ENCODE data around the gene TOM1. TPM values are rescaled to one million over a fixed set of nuclear protein-coding genes. Genes with fewer than 3 reads are reported as not detected.

The TOM1 gene
- total and polyA plus RNA-seq, 4 donors: 17.9 to 53.0 (median 50.5) TPM

DNA sequence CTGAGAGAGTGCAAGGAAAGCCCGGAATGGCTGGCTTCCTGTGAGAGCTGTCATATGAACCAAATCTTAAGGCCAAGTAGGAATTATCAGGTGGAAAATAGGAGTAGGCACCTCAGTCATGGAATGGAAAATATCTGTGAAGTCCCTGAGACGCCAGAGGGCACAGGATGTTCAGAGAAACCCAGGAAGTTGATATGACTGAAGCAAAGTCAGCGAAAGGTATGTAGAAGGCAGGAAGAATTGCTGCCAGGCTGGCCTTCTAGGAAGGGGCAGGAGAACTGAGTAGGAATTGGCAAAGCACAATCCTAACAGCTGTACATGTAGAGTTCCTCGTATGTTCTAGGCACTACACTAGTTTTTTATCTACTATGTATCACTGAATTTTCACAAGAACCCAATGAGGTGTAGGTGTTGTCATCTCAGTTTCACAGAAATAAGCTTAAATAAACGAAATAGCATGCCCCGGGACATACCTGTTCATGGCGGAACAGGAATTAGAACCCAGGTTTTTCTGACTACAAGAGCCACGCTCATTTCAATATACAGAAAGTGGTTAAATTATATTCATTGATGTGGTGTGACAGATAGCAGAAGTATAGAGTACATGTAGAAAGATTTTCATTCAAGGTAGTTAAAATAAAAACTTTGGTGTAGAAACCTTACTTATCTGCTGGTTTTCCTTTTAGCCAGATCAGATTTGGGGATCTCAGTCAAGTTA, 25.4 kb upstream of the TOM1 start:
- Histone ChIP-seq H3K4me3 (ENCODE audit: low read depth in 1 of 3, low read length in 3 of 3) (no peak overlapping the region), H3K9ac (ENCODE audit: low read depth in 1 of 2, low read length in 2 of 2) (no peak overlapping the region), H3K36me3 (ENCODE audit: control insufficient read depth in 4 of 4, insufficient read depth in 3 of 4, low read depth in 1 of 4, low read length in 3 of 4) (peaks cover 2 to 11% (median 6%) of the 10 kb centered on the region in 4 donors), H3K27ac (ENCODE audit: low read depth in 1 of 2, low read length in 2 of 2) (no peak overlapping the region), H3K27me3 (ENCODE audit: control insufficient read depth in 4 of 4, insufficient read depth in 4 of 4, low read length in 3 of 4) (no peaks in the 10 kb centered on the region), H3K4me1 (ENCODE audit: control insufficient read depth in 4 of 4, insufficient read depth in 4 of 4, low read length in 3 of 4) (no peaks in the 10 kb centered on the region), H3K9me3 (ENCODE audit: control insufficient read depth in 4 of 4, low read length in 3 of 4) (no peaks in the 10 kb centered on the region)
- no peak for DNase-seq (ENCODE audit: low spot score)
- WGBS: 92% methylated on average over 8 of the region's 8 CpGs
- TF ChIP-seq RAD21 (IDR thresholded peaks at IDR 0.05): no peak
- TF ChIP-seq, protein P1, sequence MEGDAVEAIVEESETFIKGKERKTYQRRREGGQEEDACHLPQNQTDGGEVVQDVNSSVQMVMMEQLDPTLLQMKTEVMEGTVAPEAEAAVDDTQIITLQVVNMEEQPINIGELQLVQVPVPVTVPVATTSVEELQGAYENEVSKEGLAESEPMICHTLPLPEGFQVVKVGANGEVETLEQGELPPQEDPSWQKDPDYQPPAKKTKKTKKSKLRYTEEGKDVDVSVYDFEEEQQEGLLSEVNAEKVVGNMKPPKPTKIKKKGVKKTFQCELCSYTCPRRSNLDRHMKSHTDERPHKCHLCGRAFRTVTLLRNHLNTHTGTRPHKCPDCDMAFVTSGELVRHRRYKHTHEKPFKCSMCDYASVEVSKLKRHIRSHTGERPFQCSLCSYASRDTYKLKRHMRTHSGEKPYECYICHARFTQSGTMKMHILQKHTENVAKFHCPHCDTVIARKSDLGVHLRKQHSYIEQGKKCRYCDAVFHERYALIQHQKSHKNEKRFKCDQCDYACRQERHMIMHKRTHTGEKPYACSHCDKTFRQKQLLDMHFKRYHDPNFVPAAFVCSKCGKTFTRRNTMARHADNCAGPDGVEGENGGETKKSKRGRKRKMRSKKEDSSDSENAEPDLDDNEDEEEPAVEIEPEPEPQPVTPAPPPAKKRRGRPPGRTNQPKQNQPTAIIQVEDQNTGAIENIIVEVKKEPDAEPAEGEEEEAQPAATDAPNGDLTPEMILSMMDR (IDR thresholded peaks at IDR 0.05; ENCODE audit: low read depth, low read length, missing input control): no peak
- TF ChIP-seq FOXA2 (IDR thresholded peaks at IDR 0.05): no peak
- TF ChIP-seq YY1 (IDR thresholded peaks at IDR 0.05): no peak
- TF ChIP-seq JUND (IDR thresholded peaks at IDR 0.05): no peak
- TF ChIP-seq, protein P2, sequence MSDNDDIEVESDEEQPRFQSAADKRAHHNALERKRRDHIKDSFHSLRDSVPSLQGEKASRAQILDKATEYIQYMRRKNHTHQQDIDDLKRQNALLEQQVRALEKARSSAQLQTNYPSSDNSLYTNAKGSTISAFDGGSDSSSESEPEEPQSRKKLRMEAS (IDR thresholded peaks at IDR 0.05): no peak
- TF ChIP-seq, protein P3, sequence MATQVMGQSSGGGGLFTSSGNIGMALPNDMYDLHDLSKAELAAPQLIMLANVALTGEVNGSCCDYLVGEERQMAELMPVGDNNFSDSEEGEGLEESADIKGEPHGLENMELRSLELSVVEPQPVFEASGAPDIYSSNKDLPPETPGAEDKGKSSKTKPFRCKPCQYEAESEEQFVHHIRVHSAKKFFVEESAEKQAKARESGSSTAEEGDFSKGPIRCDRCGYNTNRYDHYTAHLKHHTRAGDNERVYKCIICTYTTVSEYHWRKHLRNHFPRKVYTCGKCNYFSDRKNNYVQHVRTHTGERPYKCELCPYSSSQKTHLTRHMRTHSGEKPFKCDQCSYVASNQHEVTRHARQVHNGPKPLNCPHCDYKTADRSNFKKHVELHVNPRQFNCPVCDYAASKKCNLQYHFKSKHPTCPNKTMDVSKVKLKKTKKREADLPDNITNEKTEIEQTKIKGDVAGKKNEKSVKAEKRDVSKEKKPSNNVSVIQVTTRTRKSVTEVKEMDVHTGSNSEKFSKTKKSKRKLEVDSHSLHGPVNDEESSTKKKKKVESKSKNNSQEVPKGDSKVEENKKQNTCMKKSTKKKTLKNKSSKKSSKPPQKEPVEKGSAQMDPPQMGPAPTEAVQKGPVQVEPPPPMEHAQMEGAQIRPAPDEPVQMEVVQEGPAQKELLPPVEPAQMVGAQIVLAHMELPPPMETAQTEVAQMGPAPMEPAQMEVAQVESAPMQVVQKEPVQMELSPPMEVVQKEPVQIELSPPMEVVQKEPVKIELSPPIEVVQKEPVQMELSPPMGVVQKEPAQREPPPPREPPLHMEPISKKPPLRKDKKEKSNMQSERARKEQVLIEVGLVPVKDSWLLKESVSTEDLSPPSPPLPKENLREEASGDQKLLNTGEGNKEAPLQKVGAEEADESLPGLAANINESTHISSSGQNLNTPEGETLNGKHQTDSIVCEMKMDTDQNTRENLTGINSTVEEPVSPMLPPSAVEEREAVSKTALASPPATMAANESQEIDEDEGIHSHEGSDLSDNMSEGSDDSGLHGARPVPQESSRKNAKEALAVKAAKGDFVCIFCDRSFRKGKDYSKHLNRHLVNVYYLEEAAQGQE (IDR thresholded peaks at IDR 0.05): no peak
- no peak for TF ChIP-seq HNF4A (conservative IDR thresholded peaks at IDR 0.05)
- TF ChIP-seq, protein P4, sequence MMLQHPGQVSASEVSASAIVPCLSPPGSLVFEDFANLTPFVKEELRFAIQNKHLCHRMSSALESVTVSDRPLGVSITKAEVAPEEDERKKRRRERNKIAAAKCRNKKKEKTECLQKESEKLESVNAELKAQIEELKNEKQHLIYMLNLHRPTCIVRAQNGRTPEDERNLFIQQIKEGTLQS (IDR thresholded peaks at IDR 0.05): no peak
- TF ChIP-seq EGR1 (IDR thresholded peaks at IDR 0.05; ENCODE audit: low read depth in 2 of 2): no peak
- no peak for TF ChIP-seq TAF1 (conservative IDR thresholded peaks at IDR 0.05)
- no peak for TF ChIP-seq RXRA (IDR thresholded peaks at IDR 0.05)
- no peak for TF ChIP-seq GABPA (IDR thresholded peaks at IDR 0.05 in 1 of 2, conservative IDR thresholded peaks at IDR 0.05 in 1 of 2)
- TF ChIP-seq SP1 (IDR thresholded peaks at IDR 0.05): no peak
- no peak for TF ChIP-seq HNF4G (IDR thresholded peaks at IDR 0.05)

DNA sequence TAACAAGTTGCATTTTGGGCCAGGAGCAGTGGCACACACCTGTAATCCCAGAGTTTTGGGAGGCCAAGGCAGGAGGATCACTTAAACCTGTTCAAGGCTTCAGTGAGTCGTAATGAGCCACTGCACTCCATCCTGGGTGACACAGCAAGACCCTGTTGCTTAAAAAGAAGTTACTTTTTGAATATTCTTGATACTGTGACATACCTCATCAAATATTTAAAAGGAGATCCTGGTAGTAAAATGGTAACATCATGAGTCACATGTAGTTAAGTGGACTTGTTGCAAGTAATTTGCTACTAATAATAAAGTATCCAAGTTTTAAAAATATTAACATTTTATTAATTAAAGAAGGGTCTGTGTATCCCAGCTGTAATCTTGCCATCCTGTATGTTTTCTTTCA, 24.1 kb upstream of the TOM1 start:
- no peaks in the 10 kb centered on the region for H3K4me1 ChIP-seq (ENCODE audit: control insufficient read depth in 4 of 4, insufficient read depth in 4 of 4, low read length in 3 of 4)
- TF ChIP-seq FOXA2 (IDR thresholded peaks at IDR 0.05) (no peak), RXRA (IDR thresholded peaks at IDR 0.05) (no peak), EGR1 (IDR thresholded peaks at IDR 0.05; ENCODE audit: low read depth in 2 of 2) (no peak), RAD21 (IDR thresholded peaks at IDR 0.05) (no peak), GABPA (IDR thresholded peaks at IDR 0.05 in 1 of 2, conservative IDR thresholded peaks at IDR 0.05 in 1 of 2) (no peak), NR2F2 (IDR thresholded peaks at IDR 0.05) (no peak), YY1 (IDR thresholded peaks at IDR 0.05) (no peak), SP1 (IDR thresholded peaks at IDR 0.05) (no peak), HNF4A (conservative IDR thresholded peaks at IDR 0.05) (no peak)
- TF ChIP-seq, protein P3 (IDR thresholded peaks at IDR 0.05): no peak
- TF ChIP-seq, protein P5, sequence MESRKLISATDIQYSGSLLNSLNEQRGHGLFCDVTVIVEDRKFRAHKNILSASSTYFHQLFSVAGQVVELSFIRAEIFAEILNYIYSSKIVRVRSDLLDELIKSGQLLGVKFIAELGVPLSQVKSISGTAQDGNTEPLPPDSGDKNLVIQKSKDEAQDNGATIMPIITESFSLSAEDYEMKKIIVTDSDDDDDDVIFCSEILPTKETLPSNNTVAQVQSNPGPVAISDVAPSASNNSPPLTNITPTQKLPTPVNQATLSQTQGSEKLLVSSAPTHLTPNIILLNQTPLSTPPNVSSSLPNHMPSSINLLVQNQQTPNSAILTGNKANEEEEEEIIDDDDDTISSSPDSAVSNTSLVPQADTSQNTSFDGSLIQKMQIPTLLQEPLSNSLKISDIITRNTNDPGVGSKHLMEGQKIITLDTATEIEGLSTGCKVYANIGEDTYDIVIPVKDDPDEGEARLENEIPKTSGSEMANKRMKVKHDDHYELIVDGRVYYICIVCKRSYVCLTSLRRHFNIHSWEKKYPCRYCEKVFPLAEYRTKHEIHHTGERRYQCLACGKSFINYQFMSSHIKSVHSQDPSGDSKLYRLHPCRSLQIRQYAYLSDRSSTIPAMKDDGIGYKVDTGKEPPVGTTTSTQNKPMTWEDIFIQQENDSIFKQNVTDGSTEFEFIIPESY (IDR thresholded peaks at IDR 0.05): no peak
- H3K27ac ChIP-seq (ENCODE audit: low read depth in 1 of 2, low read length in 2 of 2): no peak overlapping the region
- H3K9ac ChIP-seq (ENCODE audit: low read depth in 1 of 2, low read length in 2 of 2): no peak overlapping the region
- H3K36me3 ChIP-seq (ENCODE audit: control insufficient read depth in 4 of 4, insufficient read depth in 3 of 4, low read depth in 1 of 4, low read length in 3 of 4): peaks cover 1 to 8% (median 5%) of the 10 kb centered on the region in 4 donors
- H3K4me3 ChIP-seq (ENCODE audit: low read depth in 1 of 3, low read length in 3 of 3): no peak overlapping the region
- no peaks in the 10 kb centered on the region for H3K9me3 ChIP-seq (ENCODE audit: control insufficient read depth in 4 of 4, low read length in 3 of 4)
- no peak for DNase-seq (ENCODE audit: low spot score)
- WGBS: 99% methylated on average over 1 of the region's 1 CpG
- no peaks in the 10 kb centered on the region for H3K27me3 ChIP-seq (ENCODE audit: control insufficient read depth in 4 of 4, insufficient read depth in 4 of 4, low read length in 3 of 4)

Measured in liver (tissue), 9 donors.